NCI-H748 (cell line): Measurements from ENCODE around the gene PKP3.
A peak's percentile ranks its signal among the peaks of the same experiment; 100 is the strongest.
"Not testable (repeated sequence)": the region's sequence is repeated elsewhere in the genome, so short reads cannot be mapped to it uniquely, and the experiment has no call there.

Experiments
- DNase-seq: peaks from one replicate; lab custom pipeline; 2025; ENCODE audit not compliant: unreplicated experiment; lab: John Stamatoyannopoulos, UW

PKP3 gene

GRCh38 chr11:420911-421321 lies 26.9 kb downstream of the PKP3 start:
- no peak for DNase-seq

- no peak for DNase-seq
These were observed 28.2 kb downstream of the PKP3 start for GRCh38 chr11:422249-422656.

DNA sequence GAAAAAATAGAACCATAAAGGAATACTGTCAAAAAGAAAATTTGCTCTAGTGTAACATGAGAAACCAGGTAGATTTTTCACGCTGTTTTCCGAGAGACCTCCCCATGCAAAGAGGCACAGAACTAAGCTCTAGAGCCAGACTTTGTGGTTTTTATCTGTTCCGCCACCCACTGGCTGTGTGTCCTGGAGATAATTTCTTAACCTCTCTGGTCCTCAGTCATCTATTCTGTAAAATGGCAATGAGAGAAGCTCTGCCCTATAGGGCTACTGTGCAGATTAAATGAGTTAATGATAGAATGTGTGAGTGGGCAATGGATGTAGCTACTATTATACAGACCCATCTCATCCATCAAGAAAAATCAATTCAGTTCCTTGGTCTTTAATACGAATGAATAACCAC lies 30.2 kb downstream of the PKP3 start:
- DNase-seq: no peak

- DNase-seq: not testable (repeated sequence)
These were observed 30.8 kb downstream of the PKP3 start for GRCh38 chr11:424766-425165.

- no peak for DNase-seq
These were observed 31.3 kb downstream of the PKP3 start for GRCh38 chr11:425301-425700.

GRCh38 chr11:426851-427250 lies 32.8 kb downstream of the PKP3 start:
- no peak for DNase-seq

DNA sequence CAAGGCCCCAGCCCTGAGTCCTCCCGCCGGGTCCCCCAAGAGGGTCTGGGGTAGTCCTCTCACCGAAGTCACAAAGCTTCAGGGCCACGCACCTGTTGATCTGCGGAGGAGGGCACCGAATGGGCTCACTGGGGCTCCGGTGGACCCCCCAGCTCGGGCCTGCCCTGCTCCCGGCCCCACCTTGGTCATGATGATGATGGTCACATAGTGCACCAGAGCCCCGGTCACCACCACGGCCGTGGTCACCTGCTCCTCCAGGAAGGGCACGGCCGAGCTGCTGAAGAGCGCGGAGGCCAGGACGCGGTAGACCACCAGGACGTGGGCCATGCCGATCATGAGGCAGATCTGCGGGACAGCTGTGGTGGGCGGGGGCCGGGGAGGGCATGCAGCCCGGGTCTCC lies 34.3 kb downstream of the PKP3 start:
- no peak for DNase-seq

DNA sequence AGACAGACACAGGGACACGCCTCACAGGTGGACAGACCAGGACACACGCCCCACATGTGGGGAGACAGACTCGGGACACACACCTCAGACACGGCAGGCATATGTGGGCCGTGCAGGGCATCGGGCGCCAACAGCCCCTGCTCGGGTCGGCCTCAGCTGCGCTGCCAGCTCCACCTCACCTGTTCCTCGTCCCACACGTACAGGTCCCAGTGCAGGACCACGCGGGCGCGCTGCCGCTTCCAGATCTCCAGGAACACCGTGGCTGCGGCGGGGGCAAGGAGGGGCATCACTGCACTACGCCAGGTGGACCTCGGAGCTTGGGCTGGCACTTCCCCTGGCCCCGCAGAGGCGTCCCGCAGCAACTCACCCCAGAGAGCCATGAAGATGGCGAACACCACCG lies 35.4 kb downstream of the PKP3 start:
- no peak for DNase-seq

- peak; percentile 14 for DNase-seq
These were observed 36.0 kb downstream of the PKP3 start for GRCh38 chr11:429931-430456.

DNA sequence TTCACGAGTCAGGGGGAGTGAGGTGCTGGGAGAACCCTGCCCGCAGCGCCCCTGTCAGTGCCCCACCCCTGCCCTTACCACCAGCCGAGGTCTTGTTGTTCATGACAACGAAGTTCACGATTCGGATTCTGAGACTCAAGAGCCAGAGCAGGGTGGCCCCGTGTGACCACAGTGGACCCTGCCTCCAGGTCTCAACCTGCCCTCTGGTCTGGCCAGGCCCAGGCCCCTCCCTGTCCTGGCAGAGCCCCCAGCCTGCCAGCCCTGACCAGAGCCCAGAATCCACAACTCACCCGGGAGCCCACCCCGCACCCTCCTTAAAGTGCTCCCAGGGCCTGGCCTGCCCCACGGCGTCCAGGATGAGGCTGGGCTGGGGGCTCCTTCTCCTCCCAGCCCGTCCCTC lies 37.9 kb downstream of the PKP3 start:
- DNase-seq: no peak

- no peak for DNase-seq
These were observed 38.6 kb downstream of the PKP3 start for GRCh38 chr11:432501-433100.

DNA sequence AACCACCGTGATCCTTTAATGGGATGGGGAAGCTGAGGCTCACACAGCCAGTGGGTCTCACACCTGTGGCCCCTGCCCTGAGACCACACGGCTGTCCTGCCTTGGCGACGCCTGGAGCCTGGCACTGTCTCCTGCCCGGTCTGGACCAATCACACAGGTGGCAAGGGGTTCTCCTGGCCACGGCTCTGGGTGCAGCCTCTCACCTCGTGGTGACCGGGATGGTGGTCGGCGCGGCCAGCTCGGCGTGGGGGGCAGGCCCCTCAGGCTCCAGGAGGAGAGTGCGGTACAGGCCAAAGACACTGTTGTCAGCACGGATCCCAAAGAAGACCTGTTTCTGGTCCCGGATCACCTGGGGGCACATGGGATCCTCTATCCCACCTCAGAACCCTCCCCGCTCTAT lies 39.1 kb downstream of the PKP3 start:
- DNase-seq: no peak

- no peak for DNase-seq
These were observed 39.6 kb downstream of the PKP3 start for GRCh38 chr11:433641-434040.

DNA sequence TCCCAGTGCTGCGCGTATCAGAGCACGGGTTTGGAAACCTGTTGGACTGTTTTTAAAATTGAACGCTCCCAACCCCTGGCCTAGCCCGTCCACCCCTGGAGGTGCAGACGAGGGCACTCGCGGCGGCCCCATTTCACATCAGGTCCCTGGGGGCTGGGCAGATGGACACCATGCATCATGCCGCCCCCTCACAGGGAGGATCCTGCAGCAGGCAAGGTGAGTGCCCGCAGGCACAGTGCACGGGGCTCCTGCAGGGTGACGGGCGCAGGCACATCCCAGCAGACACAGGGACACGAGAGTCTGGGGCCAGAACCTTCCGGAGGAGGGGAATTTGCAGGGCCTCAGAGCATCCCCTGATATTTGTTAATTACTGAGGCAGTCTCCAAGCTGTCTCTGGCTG lies 40.5 kb downstream of the PKP3 start:
- no peak for DNase-seq

DNA sequence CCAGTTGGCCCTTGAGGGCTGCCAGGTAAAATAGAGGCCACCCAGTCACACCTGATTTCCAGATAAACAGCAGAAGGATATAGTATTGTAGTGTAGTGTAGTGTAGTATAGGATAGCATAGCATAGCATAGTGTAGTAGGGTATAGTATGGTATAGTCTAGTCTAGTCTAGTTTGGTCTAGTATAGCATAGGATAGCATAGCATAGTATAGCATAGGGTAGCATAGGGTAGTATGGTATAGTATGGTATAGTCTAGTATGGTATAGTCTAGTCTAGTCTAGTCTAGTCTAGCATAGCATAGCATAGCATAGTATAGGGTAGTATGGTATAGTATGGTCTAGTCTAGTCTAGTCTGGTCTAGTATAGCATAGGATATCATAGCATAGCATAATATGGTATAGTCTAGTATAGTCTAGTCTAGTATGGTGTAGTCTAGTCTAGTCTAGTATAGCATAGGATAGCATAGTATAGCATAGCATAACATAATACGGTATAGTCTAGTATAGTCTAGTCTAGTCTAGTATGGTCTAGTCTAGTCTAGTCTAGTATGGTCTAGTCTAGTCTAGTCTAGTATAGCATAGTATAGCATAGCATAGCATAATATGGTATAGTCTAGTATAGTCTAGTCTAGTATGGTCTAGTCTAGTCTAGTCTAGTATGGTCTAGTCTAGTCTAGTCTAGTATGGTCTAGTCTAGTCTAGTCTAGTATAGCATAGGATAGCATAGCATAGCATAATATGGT lies 41.2 kb downstream of the PKP3 start:
- not testable (repeated sequence) for DNase-seq

GRCh38 chr11:437228-437870 lies 43.3 kb downstream of the PKP3 start:
- DNase-seq: no peak

DNA sequence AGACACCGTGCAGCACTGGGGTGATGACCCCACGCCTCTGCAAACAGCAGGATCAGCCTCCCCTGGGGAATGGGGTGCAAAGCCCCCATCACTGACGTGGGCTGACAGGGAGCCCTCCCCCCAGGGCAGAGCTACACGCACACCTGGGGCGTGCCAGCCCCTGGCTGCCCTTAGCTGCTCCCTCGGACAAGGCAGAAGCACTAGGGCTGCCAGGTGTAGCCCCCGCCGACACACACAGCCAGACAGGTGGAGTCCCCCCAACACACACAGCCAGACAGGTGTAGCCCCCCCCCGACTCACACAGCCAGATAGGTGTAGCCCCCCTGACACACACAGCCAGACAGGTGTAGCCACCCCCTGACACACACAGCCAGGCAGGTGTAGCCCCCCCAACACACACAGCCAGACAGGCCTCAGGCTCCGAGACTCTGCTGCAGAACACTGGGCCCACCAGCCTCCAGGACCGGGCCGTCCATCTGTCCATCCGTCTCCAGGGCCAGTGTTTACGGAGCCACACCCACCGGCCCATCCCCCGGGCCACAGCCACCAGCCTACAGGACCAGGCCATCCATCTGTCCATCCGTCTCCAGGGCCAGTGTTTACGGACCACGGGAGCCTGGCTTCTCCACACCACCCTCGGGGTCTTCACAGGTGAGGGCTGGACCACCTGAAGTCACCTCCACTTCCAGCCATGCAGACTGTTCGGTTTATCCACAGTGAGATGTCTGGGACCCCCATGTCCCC lies 44.3 kb downstream of the PKP3 start:
- DNase-seq: no peak

DNA sequence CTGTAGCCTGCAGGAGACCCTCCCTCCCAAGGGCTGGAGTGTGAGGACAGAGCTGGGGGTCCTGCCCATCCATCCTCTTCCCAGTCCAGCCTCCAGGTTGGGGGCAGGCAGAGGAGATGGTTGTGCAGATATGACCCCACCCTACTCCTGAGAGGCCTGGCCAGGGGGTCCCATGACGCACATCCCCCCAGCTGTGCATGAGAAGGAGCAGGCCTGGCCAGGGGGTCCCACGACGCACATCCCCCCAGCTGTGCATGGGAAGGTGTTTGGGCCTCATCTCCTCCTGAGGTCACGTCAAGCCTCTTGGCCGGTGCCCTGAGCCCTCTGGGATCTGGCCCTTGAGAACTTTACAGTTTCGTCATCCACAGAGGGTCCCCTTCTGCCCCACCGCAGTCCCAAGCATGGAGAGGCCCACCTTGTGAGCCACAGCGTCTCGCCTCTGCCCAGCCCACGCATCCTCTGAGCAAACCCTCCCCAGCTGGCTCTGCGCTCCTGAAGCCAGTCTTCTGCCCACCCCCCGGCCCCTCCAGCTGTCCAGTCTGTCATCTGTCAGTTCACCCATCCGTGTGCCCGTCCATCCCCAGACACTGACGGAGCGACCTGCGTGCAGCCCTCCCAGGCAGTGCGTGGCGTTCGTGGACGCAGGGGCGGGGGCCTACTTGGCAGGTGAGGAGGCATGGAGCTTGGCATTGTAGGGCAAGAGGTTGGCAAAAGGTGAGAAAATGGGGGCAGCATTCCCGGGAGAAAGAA lies 45.5 kb downstream of the PKP3 start:
- no peak for DNase-seq

- DNase-seq: peak; percentile 9
These were observed 46.3 kb downstream of the PKP3 start for GRCh38 chr11:440065-441042.

- DNase-seq: no peak
These were observed 47.0 kb downstream of the PKP3 start for GRCh38 chr11:441043-441417.
